ENCODE measurements around the gene SLC22A1.

- TF ChIP-seq EZH2 (IDR thresholded peaks at IDR 0.05; ENCODE audit: borderline replicate concordance) (no peak), CTCF (IDR thresholded peaks at IDR 0.05; ENCODE audit: poor library complexity) (no peak)
Measured at GRCh38 chr6:160088784-160089533, 32.7 kb upstream of the SLC22A1 start.
